Type B pancreatic cell (in vitro differentiated cells): Measurements from ENCODE around the gene PATE4. TPM values are rescaled to one million over a fixed set of nuclear protein-coding genes. Genes with fewer than 3 reads are reported as not detected.

Experiments
- DNase-seq: peaks from one replicate; pipeline ENCODE4 v3.0.0; 2021; ENCODE audit warnings: mixed read lengths; ENCODE audit not compliant: unreplicated experiment; ENCODE audit errors: extremely low spot score
- H3K27ac Mint-ChIP-seq: 2 replicates; pipeline ENCODE4 v1.8.0; 2021; ENCODE audit warnings: mild to moderate bottlenecking, mixed read lengths
- H3K27me3 Mint-ChIP-seq: 2 replicates; pipeline ENCODE4 v1.8.0; 2021; ENCODE audit warnings: mixed read lengths
- H3K36me3 Mint-ChIP-seq: 2 replicates; pipeline ENCODE4 v1.8.0; 2021; ENCODE audit warnings: mixed read lengths
- H3K4me1 Mint-ChIP-seq: one replicate; pipeline ENCODE4 v1.8.0; 2021; ENCODE audit warnings: mixed read lengths; ENCODE audit not compliant: unreplicated experiment
- H3K4me3 Mint-ChIP-seq: 2 replicates; pipeline ENCODE4 v1.8.0; 2021; ENCODE audit warnings: mild to moderate bottlenecking, mixed read lengths
- H3K9me3 Mint-ChIP-seq: 2 replicates; pipeline ENCODE4 v1.8.0; 2021; ENCODE audit warnings: mixed read lengths
- total RNA-seq: library from RNA; stranded (reverse); gene quantifications from 2 replicates; pipeline ENCODE4 v1.2.1, GENCODE V29; 2021; ENCODE audit warnings: low replicate concordance
- TF ChIP-seq, protein P1 (sequence below): fragments of 200-600 bp; sonication (generic); conservative IDR thresholded peaks from 2 replicates; pipeline ENCODE4 v1.5.0; 2021; ENCODE audit warnings: antibody characterized with exemption, mild to moderate bottlenecking

The PATE4 gene
- total RNA-seq, 1 donor from 2014 or later = not detected

DNA sequence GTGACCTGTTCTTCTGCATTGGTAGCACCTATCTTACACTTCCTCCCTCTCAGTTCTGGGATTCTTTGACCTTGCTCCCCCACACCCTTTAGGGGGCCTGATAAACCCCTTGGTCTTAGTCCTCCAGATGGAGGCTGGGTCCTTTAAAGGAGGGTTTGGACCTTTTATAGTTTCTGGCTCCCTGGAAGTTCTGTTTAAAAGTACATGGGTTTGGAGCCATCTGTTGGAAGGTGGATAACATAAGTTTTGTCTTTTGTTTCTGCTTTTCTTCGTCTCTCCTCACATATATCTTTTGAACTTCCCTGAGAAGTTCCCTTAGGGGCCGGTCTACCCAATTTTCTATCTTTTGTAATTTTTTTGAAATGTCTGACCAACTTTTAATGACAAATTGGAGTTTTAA, 36.4 kb downstream of the PATE4 start:
- peaks cover 3% of the 10 kb centered on the region for H3K4me1 Mint-ChIP-seq
- H3K4me3 Mint-ChIP-seq = no peak overlapping the region

DNA sequence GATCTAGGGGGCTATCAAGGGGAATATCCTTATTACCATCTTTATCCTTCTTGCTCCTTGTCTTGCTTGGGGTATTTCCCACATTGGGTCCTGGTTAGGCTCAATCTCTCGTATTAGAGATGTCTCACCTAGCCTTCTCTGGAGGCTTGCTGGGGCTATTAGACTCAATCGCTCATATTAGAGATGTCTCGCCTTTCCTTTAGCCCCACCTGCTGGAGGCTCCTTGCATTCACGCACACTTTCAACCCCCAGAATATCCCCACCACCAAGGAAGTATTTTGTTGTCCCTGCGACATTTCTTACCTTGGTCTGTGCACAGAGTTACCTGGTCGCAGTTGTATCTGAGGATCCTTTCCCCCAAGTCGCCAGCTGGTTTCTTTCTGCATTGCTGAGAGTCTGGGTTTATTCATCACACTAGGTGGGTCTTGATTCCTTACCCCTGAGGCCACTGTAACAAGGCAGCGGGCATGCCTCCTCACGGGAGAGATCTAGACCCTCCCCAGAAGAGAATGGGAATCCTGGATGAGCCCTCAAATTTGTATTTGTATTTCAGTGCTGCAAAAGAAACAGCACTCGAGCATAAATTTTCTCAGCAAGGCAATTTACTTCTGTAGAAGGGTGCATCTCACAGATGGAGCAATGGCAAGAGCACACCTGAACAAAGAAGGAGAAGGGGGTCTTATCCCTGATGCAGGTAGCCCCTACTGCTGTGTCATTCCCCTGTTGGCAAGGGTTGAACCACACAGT, 38.4 kb downstream of the PATE4 start:
- H3K4me3 Mint-ChIP-seq = no peak overlapping the region
- DNase-seq = no peak
- H3K9me3 Mint-ChIP-seq = peaks cover 5% of the 10 kb centered on the region
- H3K27me3 Mint-ChIP-seq = peaks cover 7% of the 10 kb centered on the region
- H3K27ac Mint-ChIP-seq = no peak overlapping the region
- TF ChIP-seq, protein P1, sequence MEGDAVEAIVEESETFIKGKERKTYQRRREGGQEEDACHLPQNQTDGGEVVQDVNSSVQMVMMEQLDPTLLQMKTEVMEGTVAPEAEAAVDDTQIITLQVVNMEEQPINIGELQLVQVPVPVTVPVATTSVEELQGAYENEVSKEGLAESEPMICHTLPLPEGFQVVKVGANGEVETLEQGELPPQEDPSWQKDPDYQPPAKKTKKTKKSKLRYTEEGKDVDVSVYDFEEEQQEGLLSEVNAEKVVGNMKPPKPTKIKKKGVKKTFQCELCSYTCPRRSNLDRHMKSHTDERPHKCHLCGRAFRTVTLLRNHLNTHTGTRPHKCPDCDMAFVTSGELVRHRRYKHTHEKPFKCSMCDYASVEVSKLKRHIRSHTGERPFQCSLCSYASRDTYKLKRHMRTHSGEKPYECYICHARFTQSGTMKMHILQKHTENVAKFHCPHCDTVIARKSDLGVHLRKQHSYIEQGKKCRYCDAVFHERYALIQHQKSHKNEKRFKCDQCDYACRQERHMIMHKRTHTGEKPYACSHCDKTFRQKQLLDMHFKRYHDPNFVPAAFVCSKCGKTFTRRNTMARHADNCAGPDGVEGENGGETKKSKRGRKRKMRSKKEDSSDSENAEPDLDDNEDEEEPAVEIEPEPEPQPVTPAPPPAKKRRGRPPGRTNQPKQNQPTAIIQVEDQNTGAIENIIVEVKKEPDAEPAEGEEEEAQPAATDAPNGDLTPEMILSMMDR = peak; percentile 78
- H3K4me1 Mint-ChIP-seq = peaks cover 6% of the 10 kb centered on the region
- H3K36me3 Mint-ChIP-seq = no peaks in the 10 kb centered on the region

More for the DNA sequence above, 36.4 kb downstream of the PATE4 start:
- DNase-seq = no peak
- H3K9me3 Mint-ChIP-seq = peaks cover 5% of the 10 kb centered on the region
- H3K36me3 Mint-ChIP-seq = no peaks in the 10 kb centered on the region
- peaks cover 6% of the 10 kb centered on the region for H3K27me3 Mint-ChIP-seq
- TF ChIP-seq, protein P1 = no peak
- no peak overlapping the region for H3K27ac Mint-ChIP-seq

DNA sequence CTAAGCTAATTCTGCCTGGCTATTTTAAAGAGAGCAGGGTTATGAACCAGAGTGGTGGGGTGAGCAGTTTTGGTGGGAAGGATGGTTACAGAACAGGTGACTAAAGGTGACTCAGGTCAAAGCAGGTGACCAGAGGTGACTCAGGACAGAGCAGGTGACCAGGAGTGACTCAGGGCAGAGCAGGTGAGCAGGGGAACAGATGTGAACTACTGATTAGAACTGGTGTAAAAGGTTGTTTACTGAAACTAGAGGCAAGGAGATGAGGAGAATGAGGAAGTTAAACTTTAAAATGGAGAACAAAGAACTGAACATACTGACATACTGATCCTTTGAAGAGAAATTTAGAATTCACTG, 39.0 kb downstream of the PATE4 start:
- Mint-ChIP-seq H3K27me3 (peaks cover 7% of the 10 kb centered on the region), H3K4me3 (no peak overlapping the region), H3K27ac (no peak overlapping the region), H3K4me1 (peaks cover 6% of the 10 kb centered on the region), H3K36me3 (no peaks in the 10 kb centered on the region), H3K9me3 (peaks cover 5% of the 10 kb centered on the region)
- no peak for DNase-seq
- TF ChIP-seq, protein P1 = no peak

DNA sequence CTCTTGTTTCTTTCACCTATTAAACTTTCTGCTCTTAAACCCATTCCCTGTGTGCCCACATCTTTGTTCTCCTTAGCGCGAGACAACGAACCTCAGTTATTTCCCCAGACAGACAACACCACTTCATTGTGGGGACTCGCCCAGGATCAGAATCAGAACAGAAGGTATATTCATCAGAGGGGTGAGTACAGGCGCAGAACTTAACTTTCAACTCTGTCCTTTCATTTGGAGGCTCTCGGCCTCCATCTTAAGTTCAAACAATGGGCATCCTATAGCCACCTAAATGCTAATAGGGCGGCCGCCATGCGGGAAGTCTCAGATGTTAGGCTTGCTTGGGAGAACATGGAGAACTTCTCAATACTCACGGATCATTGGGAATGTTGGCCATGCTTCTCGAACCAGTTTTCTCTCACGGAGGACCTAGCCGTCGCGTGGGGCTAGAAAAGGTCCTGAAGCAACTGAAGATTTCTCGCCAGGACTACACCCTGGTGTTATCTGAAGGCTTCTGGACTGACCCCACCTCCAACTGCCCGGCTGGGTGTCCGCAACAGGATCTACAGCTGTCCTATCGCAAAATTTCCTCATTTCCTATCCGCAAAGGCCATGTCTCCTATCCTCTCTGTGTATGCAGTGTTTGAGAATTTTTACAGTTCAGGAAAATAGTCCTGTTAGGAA, 40.9 kb downstream of the PATE4 start:
- H3K27me3 Mint-ChIP-seq = peaks cover 11% of the 10 kb centered on the region
- no peak for DNase-seq
- peak overlapping the region; percentile 57 for H3K4me3 Mint-ChIP-seq
- TF ChIP-seq, protein P1 = no peak
- no peaks in the 10 kb centered on the region for H3K36me3 Mint-ChIP-seq
- peaks cover 5% of the 10 kb centered on the region for H3K9me3 Mint-ChIP-seq
- no peak overlapping the region for H3K27ac Mint-ChIP-seq
- peaks cover 6% of the 10 kb centered on the region for H3K4me1 Mint-ChIP-seq

DNA sequence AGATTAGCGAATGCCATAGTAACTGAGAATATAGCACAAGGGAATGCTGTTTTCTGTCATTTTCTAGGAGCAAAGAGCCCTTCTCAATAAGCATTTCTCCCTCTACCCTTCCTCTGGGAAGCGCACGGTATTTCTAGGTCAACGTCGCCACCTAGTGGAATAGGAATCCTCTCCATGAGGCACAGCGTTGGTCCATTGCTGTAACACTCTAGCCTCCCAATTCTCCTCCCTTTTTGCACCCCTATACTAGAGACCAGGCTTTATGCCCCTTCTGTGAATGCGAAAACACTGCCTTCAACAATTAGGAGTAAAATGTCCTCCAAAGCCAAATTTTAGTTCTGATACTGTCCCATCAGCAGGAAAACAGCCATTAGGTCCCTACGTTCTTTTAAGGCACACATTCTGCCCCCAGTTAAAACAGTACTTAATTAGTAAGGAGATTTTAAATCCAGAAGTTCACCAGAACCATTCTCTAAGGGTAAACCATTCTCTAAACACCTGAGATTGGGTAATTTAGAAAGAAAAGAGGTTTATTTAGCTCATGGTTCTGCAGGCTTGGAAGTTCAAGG, 41.5 kb downstream of the PATE4 start:
- H3K36me3 Mint-ChIP-seq = no peaks in the 10 kb centered on the region
- H3K4me1 Mint-ChIP-seq = peaks cover 6% of the 10 kb centered on the region
- DNase-seq = no peak
- no peak overlapping the region for H3K27ac Mint-ChIP-seq
- H3K9me3 Mint-ChIP-seq = peaks cover 5% of the 10 kb centered on the region
- TF ChIP-seq, protein P1 = peak; percentile 86
- H3K4me3 Mint-ChIP-seq = peak overlapping the region; percentile 57
- peaks cover 11% of the 10 kb centered on the region for H3K27me3 Mint-ChIP-seq
